ENCODE measurements around the gene PRR15.

DNA sequence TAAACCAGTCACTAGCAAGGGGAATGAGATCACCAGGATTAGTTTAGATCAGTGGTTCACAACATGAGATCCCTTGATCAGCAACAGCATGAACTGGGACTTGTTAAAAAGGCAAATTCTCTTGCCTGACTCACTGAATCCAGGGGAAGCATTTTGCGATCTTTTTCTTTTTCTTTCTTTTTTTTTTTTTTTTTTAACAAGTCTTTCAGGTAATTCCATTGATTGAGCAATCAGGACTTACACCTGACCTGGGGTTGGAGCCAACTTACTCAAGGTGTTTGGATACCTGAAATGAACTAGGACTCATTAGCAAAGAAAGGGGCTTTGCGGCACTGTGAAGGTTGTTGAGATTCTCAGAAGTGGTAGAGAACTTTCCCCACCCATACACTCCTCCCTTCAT, 47.1 kb upstream of the PRR15 start:
- TF ChIP-seq POLR2A (IDR thresholded peaks at IDR 0.05), result no peak
- TF ChIP-seq, protein P1, sequence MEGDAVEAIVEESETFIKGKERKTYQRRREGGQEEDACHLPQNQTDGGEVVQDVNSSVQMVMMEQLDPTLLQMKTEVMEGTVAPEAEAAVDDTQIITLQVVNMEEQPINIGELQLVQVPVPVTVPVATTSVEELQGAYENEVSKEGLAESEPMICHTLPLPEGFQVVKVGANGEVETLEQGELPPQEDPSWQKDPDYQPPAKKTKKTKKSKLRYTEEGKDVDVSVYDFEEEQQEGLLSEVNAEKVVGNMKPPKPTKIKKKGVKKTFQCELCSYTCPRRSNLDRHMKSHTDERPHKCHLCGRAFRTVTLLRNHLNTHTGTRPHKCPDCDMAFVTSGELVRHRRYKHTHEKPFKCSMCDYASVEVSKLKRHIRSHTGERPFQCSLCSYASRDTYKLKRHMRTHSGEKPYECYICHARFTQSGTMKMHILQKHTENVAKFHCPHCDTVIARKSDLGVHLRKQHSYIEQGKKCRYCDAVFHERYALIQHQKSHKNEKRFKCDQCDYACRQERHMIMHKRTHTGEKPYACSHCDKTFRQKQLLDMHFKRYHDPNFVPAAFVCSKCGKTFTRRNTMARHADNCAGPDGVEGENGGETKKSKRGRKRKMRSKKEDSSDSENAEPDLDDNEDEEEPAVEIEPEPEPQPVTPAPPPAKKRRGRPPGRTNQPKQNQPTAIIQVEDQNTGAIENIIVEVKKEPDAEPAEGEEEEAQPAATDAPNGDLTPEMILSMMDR (IDR thresholded peaks at IDR 0.05), result no peak
- no peak for TF ChIP-seq EP300 (IDR thresholded peaks at IDR 0.05)
